Activated CD8-positive, alpha-beta T cell treated with anti-CD3 and anti-CD28 coated beads for 36 hours (primary cell): ENCODE data around the gene DPPA5. TPM values are rescaled to one million over a fixed set of nuclear protein-coding genes. Genes with fewer than 3 reads are reported as not detected.

Experiments used
- ATAC-seq: fragments of 200-7000 bp; cut with Tn5 transposase; one replicate; pipeline ENCODE4 v1.10.0; 2021; ENCODE audit warnings: mild to moderate bottlenecking, moderate library complexity
- CTCF ChIA-PET: fragments of 350-600 bp; sonication (Branson Sonifier 250); formaldehyde crosslinking; loops from one replicate; lab custom pipeline; 2021; ENCODE audit warnings: antibody characterized with exemption; lab: Charles Lee
- POLR2A ChIA-PET: fragments of 350-600 bp; sonication (Branson Sonifier 250); formaldehyde crosslinking; loops from one replicate; lab custom pipeline; 2021; ENCODE audit warnings: antibody characterized with exemption; lab: Charles Lee
- DNase-seq: peaks from one replicate; pipeline ENCODE4 v3.0.0-alpha.2; 2020
- H3K27ac Mint-ChIP-seq: one replicate; pipeline ENCODE4 v1.8.0; 2021; ENCODE audit warnings: mild to moderate bottlenecking, mixed read lengths
- H3K27me3 Mint-ChIP-seq: one replicate; pipeline ENCODE4 v1.8.0; 2021; ENCODE audit warnings: mixed read lengths
- H3K36me3 Mint-ChIP-seq: one replicate; pipeline ENCODE4 v1.8.0; 2021; ENCODE audit warnings: low read depth, mixed read lengths
- H3K4me1 Mint-ChIP-seq: one replicate; pipeline ENCODE4 v1.8.0; 2021; ENCODE audit warnings: low read depth, mixed read lengths
- H3K4me3 Mint-ChIP-seq: one replicate; pipeline ENCODE4 v1.8.0; 2021; ENCODE audit warnings: mild to moderate bottlenecking, moderate library complexity, mixed read lengths
- H3K9me3 Mint-ChIP-seq: one replicate; pipeline ENCODE4 v1.8.0; 2021; ENCODE audit warnings: mixed read lengths
- intact Hi-C: fragments of 100-400 bp; cut with micrococcal nuclease; formaldehyde crosslinking; loops from one replicate; pipeline ENCODE4 v1.10.0; 2022
- total RNA-seq, 2 experiments: library from RNA; stranded (reverse); gene quantifications; one replicate each; pipeline ENCODE4 v1.2.3, GENCODE V29; 2021
- TF ChIP-seq, protein P1 (sequence below): fragments of 200-600 bp; IDR thresholded peaks from one replicate; pipeline ENCODE4 v1.8.0; 2022; ENCODE audit warnings: antibody characterized with exemption, mild to moderate bottlenecking

DPPA5 gene
- total RNA-seq, 2 experiments from 2014 or later, result not detected

DNA sequence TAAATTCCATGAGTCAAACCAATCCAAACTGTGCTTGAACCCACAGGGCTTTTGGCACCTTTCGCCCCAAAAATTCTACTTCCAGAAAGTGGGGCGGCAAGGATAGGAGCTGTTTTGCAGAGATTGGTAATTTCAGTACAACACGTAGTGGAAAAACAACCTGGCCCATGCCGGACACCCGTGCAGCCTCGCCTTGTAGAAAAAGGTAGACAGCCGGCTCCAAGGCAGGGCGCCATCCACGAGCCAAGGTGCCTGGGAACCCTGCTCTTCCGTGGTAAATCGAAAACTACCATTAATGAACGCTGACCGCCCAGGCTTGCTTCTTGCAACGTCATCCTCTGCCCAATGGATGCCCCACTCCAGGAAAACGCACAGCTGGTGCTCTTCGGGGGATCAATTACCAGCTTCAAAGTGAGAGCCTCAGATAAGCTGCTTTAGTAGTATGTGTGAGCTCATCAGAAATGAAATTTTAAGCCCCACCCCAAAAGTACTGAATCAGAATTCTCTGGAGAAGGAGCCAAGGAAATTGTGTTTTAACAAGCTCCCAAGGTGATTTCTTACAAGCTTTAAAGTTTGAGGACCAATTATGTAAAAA, 13.8 kb upstream of the DPPA5 start:
- TF ChIP-seq, protein P1, sequence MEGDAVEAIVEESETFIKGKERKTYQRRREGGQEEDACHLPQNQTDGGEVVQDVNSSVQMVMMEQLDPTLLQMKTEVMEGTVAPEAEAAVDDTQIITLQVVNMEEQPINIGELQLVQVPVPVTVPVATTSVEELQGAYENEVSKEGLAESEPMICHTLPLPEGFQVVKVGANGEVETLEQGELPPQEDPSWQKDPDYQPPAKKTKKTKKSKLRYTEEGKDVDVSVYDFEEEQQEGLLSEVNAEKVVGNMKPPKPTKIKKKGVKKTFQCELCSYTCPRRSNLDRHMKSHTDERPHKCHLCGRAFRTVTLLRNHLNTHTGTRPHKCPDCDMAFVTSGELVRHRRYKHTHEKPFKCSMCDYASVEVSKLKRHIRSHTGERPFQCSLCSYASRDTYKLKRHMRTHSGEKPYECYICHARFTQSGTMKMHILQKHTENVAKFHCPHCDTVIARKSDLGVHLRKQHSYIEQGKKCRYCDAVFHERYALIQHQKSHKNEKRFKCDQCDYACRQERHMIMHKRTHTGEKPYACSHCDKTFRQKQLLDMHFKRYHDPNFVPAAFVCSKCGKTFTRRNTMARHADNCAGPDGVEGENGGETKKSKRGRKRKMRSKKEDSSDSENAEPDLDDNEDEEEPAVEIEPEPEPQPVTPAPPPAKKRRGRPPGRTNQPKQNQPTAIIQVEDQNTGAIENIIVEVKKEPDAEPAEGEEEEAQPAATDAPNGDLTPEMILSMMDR, result no peak
- ATAC-seq, result no peak
- Mint-ChIP-seq H3K9me3 (peaks cover 6% of the 10 kb centered on the region), H3K4me3 (no peak overlapping the region), H3K4me1 (no peaks in the 10 kb centered on the region), H3K27me3 (no peaks in the 10 kb centered on the region), H3K27ac (no peak overlapping the region), H3K36me3 (no peaks in the 10 kb centered on the region)
- CTCF ChIA-PET, result interaction anchor here (1.5 kb wide), 1 partner anchor 10 kb away, joined by 3 read pairs; no protein-coding TSS in a partner anchor
- POLR2A ChIA-PET, result no interaction called here
- no peak for DNase-seq
- intact Hi-C loops, result no loop called here

DNA sequence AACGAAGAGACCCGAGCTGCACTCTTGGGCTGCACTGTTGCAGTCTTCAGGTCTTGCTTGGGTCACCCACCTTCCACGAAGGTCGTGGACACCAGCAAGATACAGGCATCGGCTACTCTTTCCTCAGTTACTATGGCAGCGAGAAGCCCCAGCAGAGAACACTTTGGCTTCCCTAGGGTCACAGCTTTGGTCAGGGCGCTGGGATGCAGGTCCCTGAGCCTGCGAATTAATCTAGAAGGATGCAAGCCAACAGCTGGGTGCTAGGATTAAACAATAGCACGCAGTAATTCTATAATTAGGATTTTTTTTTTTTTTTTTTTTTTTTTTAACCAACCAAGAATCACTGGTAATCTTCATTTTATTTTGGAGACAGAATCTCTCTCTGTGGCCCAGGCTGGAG, 10.5 kb upstream of the DPPA5 start:
- ChIA-PET CTCF (no interaction called here), POLR2A (no interaction called here)
- H3K4me3 Mint-ChIP-seq, result no peak overlapping the region
- H3K9me3 Mint-ChIP-seq, result no peaks in the 10 kb centered on the region
- intact Hi-C loops, result no loop called here
- H3K27ac Mint-ChIP-seq, result no peak overlapping the region
- H3K27me3 Mint-ChIP-seq, result no peaks in the 10 kb centered on the region
- TF ChIP-seq, protein P1, result no peak
- DNase-seq (no peak), ATAC-seq (no peak)
- no peaks in the 10 kb centered on the region for H3K4me1 Mint-ChIP-seq
- no peaks in the 10 kb centered on the region for H3K36me3 Mint-ChIP-seq

DNA sequence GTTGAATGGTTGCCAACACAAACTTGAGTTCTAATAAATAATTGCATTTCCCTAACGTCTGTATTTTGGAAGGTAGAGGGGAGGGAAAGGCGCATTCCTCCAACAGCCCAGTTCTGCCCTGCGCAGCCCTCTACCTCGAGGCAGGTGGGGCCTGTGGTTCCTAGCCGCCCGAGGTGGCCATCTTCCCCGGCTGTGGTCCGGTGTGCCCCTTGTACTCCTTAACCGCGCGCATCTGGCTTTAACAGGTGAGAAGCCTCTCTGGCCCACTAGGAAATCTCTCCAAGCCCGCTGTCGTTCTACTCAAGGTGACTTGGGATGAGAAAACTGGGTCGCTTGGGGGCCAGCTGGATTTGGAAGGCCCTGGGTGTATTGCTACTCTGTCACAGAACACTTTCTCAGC, 10.0 kb upstream of the DPPA5 start:
- intact Hi-C loops, result no loop called here
- no peaks in the 10 kb centered on the region for H3K27me3 Mint-ChIP-seq
- POLR2A ChIA-PET, result no interaction called here
- ATAC-seq, result no peak
- CTCF ChIA-PET, result no interaction called here
- H3K4me3 Mint-ChIP-seq, result no peak overlapping the region
- H3K9me3 Mint-ChIP-seq, result no peaks in the 10 kb centered on the region
- H3K36me3 Mint-ChIP-seq, result no peaks in the 10 kb centered on the region
- H3K4me1 Mint-ChIP-seq, result no peaks in the 10 kb centered on the region
- TF ChIP-seq, protein P1, result no peak
- DNase-seq, result no peak
- no peak overlapping the region for H3K27ac Mint-ChIP-seq

- H3K27ac Mint-ChIP-seq, result no peak overlapping the region
- ATAC-seq, result no peak
- no peak overlapping the region for H3K4me3 Mint-ChIP-seq
- H3K9me3 Mint-ChIP-seq, result no peaks in the 10 kb centered on the region
- no peak for DNase-seq
- no peaks in the 10 kb centered on the region for H3K36me3 Mint-ChIP-seq
- peaks cover 1% of the 10 kb centered on the region for H3K27me3 Mint-ChIP-seq
- TF ChIP-seq, protein P1, result no peak
- intact Hi-C loops, result no loop called here
- ChIA-PET CTCF (no interaction called here), POLR2A (no interaction called here)
- no peaks in the 10 kb centered on the region for H3K4me1 Mint-ChIP-seq
These were observed 9.4 kb upstream of the DPPA5 start for GRCh38 chr6:73363537-73363875.

GRCh38 chr6:73362869-73363536, 8.9 kb upstream of the DPPA5 start:
- Mint-ChIP-seq H3K27ac (no peak overlapping the region), H3K9me3 (no peaks in the 10 kb centered on the region), H3K27me3 (peaks cover 1% of the 10 kb centered on the region), H3K4me1 (no peaks in the 10 kb centered on the region), H3K36me3 (no peaks in the 10 kb centered on the region), H3K4me3 (no peak overlapping the region)
- DNase-seq, result no peak
- POLR2A ChIA-PET, result no interaction called here
- TF ChIP-seq, protein P1, result no peak
- intact Hi-C loops, result no loop called here
- CTCF ChIA-PET, result no interaction called here
- no peak for ATAC-seq
